GM03348 (cell line): ENCODE measurements around the gene ADAMTS18.
"Not testable (repeated sequence)": the region's sequence is repeated elsewhere in the genome, so short reads cannot be mapped to it uniquely, and the experiment has no call there.

Experiments
- DNase-seq: peaks from one replicate; pipeline ENCODE4 v3.0.0; 2012; ENCODE audit warnings: low spot score

Gene ADAMTS18

GRCh38 chr16:77324729-77325128 lies 110.1 kb downstream of the ADAMTS18 start:
- no peak for DNase-seq

DNA sequence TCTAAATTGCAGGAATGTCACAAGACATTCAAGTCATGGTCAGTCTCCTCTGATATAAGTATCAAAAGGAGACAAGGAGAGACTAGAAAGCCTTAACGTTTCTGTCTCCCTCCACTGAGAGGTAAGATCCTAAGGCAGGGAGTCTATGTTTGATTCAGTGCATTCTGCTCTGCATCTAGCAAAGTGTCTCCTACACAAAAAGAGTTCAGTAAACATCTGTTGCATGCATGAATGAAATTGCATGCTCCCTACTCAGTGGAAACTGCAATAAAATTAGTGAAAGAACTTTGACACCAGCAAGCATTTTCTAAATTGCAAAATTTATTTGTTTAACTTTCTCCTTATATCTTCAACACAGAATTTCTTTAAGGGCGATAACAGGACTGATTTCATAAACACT lies 111.1 kb downstream of the ADAMTS18 start:
- no peak for DNase-seq

- DNase-seq, result no peak
Measured at GRCh38 chr16:77322757-77323156, 112.1 kb downstream of the ADAMTS18 start.

DNA sequence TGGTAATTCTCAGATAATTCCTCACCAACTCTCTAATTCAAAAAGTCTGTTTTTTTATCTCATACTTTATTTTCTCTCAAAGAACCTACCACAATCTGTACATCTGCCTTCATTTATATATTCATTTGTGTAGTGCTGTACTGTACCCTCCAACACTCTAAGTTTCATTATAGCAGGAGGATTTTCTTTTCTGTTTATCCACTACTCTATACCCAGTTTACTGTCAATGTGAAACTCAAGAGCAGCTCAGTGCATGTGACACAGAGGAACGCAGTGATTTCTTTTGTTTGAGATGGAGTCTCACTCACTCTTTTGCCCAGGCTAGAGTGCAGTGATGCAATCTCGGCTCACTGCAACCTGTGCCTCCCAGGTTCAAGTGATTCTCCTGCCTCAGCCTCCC lies 117.8 kb downstream of the ADAMTS18 start:
- DNase-seq, result no peak

DNA sequence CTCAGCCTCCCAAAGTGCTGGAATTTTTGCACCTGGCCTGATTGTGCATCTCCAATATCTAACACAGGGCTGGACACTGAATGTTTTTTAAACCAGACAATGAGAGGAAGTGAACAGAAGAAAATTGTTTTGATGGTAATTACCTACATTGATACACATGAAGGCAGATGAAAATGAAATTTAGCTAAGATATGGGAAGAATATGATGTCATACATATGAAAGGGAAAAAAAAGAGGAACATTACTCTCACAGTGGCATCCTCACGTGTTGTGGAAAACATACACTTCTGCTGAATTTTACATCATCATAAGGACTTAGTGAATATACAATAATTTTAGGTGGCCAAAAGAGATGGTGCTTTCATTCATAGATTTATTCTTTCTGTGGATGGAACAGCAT lies 124.0 kb downstream of the ADAMTS18 start:
- DNase-seq, result no peak

- peak; percentile 17 for DNase-seq
Measured at GRCh38 chr16:77308163-77308561, 126.7 kb downstream of the ADAMTS18 start.

GRCh38 chr16:77307426-77308162 lies 127.2 kb downstream of the ADAMTS18 start:
- DNase-seq, result no peak

- DNase-seq, result no peak
Measured at GRCh38 chr16:77306075-77306474, 128.8 kb downstream of the ADAMTS18 start.

DNA sequence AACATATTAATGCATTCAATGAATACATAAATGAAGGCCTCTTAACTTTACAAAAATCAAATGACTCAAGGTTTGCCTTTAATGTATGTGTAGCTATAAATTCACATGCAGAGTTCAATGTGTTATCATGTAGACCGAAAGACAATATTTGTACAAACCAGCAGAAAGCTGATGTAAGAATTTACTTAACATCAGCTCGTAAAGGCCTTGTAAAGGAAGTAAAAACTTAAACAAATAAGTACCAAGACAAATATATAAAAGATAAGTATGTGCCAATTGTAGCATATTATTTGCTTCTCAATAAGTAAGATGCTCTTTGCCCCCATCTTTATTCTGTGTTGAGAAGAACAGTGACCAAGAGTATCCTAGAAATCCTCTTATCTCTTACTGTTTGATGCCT lies 130.0 kb downstream of the ADAMTS18 start:
- DNase-seq, result no peak

DNA sequence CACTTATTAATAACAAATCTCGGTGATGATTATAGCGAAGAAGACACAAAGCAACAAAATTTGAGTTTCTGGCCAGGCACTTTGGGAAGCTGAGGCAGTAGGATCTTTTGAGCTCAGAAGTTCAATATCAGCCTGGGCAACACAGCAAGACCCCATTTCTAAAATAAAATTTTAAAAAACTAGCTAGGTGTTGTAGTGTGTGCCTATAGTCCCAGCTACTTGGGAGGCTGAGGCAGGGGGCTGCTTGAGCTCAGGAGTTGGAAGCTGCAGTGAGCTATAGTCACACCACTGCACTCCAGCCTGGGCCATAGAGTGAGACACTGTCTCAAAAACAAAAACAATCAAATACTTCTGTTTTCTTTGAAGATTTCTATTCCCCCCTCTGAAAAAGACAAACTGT lies 130.7 kb downstream of the ADAMTS18 start:
- DNase-seq, result no peak

DNA sequence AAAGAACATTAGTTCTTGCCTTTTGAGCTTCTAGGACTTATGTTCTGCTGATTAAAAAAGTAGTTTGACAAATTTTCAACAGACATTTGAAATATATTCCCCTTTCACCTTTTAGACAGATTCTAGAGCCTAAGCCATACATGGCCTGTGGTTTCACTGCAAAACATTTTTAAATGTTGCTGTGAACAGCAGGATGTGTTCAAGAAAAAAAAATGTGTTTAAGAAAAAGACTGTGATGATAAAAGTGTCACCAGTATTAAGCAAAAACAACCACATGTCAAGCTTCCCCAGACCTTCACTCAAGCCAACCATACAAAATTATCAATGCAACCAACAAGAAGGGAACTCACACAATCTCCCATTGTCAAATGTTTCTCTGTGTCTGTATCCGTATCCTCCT lies 132.2 kb downstream of the ADAMTS18 start:
- DNase-seq, result no peak

DNA sequence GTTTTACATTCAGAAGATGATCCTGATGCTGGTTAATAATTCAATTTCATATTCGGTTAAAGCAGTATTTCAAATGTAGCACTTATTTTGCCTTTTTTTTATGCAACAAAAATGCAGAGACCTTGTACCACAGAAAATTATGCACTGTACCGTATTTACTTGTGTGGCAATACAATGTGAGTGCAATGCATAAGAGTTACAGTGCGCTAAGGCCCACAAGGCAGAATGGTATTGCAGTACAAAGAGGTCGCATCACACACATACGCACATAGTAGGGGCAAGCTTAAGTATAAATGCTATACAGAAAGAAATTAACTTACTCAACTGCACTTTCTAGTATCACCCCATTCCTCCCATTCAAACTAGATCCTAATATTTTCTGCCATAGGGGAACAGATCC lies 132.6 kb downstream of the ADAMTS18 start:
- no peak for DNase-seq

DNA sequence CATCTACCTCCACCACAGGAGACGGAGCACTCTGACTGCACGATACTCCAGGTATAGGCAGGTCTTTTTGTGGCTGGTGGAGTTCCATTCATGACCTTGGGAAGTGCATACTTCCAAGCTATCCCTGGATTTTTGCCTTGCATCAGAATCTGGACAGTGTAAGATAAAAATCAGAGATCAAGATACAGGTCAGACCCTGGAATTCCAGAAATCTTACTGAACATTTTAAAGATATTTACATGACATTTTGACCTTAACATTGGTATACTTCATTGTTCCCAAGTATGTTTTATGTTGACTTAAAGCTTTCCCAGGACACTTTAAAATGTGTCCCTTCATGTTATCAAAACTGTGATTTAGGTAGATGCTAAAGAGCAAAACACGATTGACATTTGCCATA lies 134.6 kb downstream of the ADAMTS18 start:
- DNase-seq, result no peak

DNA sequence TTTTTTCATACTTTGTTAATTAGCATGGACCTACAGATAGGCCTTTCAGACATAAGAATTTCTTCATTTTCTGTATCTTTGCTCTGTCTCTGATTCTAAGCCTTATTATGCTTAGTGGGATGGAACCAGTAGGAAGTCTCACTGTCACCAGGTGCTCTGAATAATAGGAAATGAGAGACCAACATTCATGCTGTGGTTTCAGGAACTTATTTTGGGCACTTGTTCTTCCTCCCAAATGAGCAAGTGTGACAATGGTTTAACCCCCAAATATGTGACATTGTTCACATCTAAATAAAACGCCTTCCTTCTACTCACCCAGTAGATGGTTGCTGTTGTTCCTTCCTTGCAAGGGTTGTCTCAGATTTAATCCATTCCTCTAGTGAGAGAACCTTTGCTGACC lies 135.4 kb downstream of the ADAMTS18 start:
- no peak for DNase-seq

DNA sequence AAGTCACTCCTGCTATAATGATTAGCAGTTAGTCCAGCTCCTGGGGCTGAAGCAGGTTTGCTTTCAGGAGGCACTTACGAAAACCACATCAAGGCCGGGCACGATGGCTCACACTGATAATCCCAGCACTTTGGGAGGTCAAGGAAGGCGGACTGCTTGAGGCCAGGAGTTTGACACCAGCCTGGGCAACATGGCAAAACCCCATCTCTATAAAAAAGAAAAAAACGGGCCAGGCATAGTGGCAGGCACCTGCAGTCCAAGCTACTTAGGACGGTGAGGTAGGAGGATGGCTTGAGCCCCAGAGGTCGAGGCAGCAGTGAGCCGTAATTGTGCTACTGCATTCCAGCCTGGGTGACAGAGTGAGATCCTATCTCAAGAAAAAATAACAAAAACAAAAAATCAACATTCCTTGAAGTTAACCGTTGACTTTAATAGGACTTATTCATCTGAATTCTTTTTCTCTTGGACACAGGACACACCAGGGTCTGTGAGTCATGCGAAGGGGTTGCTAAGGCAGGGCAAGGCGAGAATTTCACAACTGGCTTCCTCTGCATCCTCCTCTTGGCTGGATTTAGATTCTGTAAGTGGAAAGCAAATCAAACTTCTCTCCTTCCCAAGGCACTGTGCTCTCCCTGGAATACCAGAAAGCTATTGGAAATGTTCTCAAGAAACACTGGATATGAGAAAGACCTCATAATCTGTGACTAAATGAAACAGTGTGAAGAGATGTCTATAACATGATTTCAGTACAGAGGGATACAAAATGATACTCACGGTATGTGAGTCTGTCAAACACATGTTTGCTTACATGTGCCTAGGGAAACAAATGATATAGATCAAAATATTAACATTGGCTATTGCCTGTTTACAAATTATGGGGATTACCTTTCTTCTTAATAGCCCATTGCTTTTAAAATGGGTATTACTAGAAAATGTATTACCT lies 136.1 kb downstream of the ADAMTS18 start:
- DNase-seq, result peak; percentile 85

DNA sequence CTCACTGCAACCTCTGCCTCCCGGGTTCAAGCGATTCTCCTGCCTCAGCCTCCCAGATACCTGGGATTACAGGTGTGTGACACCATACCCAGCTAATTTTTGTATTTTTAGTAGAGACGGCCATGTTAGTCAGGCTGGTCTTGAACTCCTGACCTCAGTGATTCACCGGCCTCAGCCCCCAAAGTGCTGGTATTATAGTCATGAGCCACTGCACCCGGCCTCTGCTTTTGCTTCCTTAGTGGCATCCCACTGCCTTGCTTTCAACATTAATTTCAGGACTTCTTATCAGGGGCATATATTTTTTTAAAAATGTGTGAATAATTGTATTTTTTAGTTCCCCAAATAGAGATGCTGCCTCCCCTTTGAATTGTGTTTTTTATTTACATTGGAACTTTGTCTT lies 136.8 kb downstream of the ADAMTS18 start:
- DNase-seq, result no peak

GRCh38 chr16:77295896-77296295 lies 138.9 kb downstream of the ADAMTS18 start:
- no peak for DNase-seq

DNA sequence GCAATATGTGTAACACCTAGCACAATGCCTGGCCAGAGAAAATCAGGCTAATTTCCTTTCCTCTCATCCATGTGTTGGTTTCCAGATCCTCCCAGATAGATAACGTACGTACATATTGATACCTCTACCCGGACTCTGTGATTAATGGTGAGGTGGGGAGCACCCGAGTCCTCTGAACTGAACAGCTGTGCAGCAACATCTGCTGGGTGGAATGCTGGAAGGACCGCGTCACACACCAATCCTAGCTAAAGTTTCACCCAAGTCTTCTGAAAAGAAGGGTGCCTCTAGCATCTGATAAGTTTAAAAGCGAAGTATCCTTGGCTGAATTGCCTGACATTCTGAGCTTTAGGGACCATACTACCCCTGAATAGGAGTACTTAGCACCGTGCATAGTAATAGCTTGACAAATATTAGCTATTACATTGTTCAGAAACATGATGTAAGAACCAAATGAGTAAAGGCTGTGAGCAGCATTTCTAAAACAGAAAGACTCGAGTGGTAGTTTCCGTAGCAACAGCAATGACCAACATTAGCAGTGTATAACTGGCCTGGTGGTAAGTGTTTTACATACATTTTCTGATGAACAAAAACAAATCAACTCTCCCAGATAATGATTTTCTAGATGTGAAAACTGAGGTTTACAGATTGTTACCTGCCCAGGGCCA lies 144.3 kb downstream of the ADAMTS18 start:
- no peak for DNase-seq

GRCh38 chr16:77289331-77289809 lies 145.5 kb downstream of the ADAMTS18 start:
- DNase-seq, result peak; percentile 13

GRCh38 chr16:77288222-77288621 lies 146.6 kb downstream of the ADAMTS18 start:
- DNase-seq, result peak; percentile 78

DNA sequence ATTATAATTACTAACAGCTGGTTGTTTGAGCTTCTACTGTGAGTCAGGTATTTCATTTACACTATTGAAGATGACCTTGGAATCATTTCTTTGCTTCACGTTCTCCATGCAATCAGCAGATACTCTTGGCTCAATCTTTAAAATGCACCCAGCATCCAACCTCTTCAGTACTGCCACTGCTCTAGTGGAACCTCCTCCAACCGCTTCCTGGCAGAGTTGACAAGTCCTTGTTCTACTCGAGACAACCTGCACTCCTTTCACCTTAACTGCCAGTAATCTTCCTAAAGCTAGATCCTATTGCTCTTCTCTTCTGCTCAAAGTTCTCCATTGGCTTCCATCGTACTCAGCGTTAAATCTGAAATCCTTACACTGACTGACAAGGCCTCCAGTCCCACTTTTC lies 149.2 kb downstream of the ADAMTS18 start:
- no peak for DNase-seq

DNA sequence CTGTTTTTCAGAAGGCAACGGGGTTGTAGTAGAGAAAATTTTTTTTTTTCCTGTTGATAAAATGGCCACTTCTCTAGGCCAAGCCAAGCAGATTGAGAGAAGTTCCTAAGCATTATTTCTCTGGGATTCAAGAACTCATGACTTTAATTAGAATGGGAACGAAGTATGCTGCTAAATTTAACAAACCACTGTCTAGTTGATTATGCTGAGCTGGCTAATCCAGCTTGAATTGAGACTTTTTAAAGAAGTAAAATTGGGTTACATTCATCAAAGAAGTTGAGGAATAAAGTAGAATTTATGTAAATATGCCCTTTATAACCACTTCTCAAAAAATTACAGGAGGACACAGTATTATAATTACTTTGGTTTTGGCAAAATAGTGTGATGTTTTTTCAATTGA lies 152.5 kb downstream of the ADAMTS18 start:
- DNase-seq, result no peak

DNA sequence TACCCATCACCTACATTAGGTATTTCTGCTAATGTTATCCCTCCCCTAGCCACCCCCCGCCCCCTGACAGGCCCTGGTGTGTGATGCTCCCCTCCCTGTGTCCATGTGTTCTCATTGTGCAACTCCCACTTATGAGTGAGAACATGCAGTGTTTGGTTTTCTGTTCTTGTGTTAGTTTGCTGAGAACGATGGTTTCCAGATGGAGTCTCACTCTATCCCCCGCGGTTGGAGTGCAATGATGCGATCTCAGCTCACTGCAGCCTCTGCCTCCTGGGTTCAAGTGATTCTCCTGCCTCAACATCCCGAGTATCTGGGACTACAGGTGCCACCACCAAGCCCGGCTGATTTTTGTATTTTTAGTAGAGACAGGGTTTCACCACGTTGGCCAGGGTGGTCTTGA lies 155.5 kb downstream of the ADAMTS18 start:
- DNase-seq, result not testable (repeated sequence)
